HG03139 (cell line): ENCODE results near the gene C11orf52.

Experiments
- ATAC-seq: cut with Tn5 transposase; IDR thresholded peaks from one replicate; pipeline ENCODE4 v1.9.1; 2021; ENCODE audit not compliant: unreplicated experiment

Gene C11orf52

DNA sequence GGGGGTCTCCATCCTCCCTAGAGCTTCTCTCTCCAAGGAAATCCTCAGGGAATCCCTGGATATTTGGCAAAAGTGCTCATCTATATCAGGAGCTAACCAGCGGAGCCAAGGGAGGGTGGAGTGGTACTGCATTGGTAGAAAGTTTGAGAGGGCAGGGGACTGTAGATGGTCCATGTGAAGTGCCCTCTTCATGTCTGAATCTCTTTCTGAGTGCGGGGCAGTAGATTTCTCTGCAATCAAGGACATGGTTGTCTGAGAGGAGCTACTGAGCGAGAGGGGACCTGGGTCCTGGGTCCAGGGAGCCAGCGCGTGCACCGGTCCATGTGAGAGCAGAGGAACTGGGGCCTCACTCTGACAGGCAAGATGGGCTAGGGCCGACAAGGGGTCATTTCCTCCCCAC lies 19.1 kb downstream of the C11orf52 start:
- ATAC-seq = no peak

DNA sequence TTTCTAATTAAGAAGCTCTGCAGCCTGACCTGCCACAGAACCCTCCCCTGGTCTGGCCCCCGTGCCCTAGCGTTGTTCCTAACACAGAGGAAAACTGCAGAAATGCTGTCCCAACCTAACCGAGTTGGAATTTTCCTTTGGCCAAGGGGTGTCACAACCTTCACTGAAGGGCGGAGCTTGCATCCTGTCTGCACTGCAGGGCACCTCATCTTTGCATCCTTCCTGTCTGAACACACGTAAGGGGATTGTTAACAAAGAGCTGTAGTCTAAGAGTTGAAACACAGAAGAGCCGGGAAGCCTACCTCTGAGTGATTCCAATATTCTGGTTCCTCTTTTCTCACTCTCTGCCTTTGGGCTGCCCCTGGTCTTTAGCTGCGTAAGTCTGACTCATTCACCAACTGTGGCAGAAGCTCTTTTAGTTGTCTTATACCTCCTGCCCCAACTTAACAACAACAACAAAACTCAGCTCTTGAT lies 20.0 kb downstream of the C11orf52 start:
- peak; percentile 51 for ATAC-seq

DNA sequence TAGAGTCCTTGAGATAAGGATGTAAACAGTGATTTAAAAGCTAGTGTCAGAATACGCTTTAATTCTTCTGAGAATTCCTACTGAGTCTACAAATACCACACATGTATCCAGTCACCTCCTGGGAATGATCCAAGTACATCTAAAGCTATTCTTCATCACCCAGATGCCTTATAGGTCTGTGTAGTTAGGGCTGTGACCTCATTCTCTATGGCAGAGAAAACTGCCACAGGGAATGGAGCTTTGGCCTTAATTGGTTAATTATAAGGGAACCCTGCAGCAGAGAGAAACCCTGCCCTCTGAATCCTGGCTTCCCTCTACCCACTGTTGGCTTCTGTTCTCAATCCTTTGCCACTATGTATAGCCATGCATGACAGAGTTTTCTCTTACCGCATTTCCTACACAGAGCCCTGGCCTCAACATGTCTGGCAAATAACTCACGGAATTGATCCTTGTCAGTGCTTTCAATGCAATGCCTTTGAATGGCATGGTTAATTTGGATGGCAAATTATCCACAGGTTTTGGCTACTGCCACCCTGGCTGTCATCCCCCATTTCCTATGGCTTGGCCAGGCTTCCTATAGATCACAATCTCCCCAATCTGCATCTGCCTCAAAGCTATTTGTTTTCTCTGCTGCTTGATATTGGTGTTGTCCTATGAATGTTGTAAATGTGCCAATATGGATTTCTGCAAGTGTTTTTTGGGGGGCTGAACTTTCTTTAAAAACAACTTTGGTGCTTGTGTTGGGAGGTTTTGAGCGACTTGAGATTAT lies 21.3 kb downstream of the C11orf52 start:
- no peak for ATAC-seq

DNA sequence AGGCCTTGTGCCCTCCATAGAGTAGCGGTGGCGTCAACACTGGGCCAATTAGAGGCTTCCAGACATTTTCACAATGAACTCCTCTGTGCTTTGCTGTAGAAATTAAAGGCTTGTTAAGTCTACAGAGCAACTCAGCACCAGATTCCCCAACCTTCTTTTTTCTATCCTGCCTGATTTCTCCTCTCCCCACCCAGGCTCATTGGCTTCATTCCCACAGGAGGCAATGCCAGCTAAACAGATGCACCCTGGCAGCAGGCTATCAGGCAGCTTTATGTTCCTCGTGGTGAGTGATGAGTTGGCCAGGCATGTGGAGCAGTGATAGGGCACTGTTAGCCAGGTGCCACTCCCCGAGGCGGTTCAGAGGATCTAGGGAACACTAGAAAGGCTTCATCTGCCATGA lies 23.2 kb downstream of the C11orf52 start:
- ATAC-seq = no peak

DNA sequence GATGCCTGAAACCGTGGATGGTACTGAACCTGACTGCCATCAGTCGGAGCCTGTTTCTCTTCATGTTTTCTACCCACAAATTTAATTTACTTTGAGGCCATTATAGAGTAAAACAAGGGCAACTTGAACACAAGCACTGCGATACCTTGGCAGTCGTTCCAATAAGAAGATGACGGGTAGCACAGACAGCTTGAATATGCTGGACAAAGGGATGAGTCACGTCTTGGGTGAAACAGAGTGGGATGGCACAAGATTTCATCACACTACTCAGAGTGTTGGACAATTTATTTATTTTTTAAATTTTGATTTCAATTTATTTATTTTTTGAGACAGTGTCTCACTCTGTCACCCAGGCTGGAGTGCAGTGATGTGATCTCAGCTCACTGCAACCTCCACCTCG lies 24.1 kb downstream of the C11orf52 start:
- no peak for ATAC-seq

DNA sequence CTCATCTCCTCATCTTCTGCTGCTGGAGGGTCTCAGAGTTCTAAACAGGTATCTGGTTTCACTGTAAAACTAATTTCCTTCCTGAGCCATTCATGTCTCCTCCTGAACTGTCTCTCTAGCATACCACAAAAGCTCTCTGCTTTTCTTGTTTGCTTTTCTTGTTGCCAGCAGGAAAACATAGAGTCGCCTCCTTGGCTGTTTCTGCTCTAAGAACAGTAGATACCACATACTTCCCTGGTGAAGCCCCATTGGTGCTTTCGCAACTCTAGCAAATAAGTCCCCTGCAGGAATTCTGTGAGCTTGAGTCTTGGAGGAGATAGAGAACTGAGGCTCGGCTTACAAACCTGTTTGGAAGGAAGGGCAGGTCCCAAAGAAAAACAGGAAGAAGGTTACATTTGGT lies 25.4 kb downstream of the C11orf52 start:
- no peak for ATAC-seq

DNA sequence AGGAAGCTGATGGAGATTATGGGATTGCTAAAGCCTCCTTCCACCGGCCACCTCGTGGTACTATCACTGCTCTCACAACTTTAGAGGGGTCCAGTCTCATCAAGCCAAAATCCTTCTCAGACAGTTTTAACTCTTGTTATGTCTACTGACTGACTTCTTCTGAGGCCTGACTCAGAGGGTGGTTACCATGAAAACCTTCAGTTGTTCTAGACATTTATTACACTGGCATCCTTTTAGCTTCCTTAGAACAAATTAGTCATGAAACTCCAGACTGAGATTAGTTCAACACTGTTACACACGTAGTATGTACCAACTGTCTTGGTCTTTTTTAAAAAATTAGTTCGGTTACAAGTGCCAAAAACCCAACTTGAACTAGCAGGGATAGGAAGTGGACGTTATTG lies 25.9 kb downstream of the C11orf52 start:
- ATAC-seq = no peak

DNA sequence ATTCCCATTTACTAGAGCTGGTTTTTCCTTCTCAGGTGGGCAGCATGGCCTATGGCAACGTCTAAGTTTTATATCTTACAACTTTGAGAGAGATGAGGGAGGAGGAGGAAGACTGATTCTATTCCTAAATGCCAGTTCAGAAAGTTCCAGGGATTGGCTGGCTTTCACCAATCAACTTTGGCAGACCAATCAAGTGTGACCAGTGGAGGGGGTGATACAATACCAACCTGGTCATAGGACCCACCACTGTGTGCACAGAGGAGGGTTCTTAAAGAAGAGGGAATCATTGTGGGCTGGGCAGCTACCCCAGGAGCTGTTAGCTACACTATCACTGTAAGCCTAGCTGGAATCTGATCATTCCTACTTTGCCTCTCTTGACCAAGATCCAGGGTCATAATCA lies 26.5 kb downstream of the C11orf52 start:
- ATAC-seq = no peak

DNA sequence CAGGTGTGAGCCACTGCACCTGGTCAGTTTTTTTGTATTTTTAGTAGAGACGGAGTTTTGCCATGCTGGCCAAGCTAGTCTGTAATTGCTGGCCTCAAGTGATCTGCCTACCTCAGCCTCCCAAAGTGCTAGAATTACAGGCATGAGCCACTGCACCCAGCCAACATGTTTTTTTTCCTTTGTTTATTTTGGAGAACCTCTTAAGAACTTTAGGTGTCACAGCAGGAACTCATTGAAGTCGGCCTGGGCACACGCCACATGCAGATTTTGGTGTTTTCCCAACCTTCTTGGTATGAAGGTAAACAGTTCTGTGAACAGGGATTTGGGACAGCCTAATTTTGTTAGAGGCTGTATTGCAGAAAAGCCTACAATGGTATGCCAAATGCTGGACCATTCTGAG lies 27.8 kb downstream of the C11orf52 start:
- ATAC-seq = no peak

DNA sequence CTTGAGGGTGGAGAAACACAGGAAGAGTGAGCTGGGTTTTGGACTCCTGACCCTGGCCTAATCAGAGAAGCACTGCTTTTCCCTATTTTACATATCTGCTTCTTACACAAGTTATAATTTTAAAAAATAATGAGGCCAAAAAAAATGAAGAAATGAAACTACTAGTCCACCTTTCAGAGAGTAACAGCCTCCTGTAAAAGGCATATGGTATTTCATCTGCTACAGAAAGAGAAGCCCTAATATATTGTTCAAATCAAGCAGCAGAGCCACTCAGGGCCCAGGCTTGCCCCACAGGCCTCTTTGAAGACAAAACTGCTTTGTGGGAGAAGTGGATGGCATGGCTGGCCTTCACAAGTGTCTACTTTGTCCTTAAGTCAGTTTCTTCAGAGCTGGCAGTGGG lies 28.4 kb downstream of the C11orf52 start:
- ATAC-seq = no peak

DNA sequence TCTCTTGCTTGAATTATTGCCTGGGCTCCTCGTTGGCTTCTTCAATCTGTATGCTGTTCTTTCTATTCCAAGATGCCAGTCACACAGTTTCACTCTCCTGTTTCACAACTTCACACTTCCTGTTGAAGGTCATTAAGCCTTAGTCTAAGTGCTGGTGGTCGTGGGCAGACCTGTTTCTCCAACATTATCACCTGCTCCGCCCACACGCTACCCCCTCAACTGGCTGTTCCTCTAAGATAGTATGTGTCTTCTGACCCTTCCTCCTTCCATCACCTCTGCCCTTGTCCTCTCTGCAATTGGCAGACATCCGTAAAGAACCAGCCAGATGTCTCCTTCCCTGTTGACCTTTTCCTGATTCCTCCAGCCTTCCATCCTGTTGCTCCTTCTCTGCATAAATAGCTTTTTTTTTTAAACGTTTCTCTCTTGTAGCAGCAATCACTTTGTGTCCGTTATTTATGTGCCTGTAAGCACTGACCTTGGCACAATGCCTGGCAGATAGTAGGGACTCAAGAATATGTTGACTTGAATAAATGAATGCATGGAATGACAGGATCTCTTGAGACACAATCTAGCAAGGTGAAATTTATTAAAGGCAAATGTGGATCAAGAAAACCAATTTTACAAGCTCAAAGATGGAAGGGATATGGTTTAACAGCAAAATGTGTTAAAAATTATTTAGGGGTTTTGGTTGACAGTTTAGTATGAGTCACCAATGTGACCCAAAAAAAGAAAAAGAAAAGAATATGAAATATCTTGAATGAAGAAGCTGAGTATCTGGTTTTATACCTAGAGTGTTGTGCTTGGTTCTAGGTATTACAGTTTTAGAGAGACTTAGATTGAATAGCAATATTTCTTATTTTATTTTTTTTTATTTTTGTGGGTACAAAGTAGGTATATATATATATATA lies 31.1 kb downstream of the C11orf52 start:
- no peak for ATAC-seq

DNA sequence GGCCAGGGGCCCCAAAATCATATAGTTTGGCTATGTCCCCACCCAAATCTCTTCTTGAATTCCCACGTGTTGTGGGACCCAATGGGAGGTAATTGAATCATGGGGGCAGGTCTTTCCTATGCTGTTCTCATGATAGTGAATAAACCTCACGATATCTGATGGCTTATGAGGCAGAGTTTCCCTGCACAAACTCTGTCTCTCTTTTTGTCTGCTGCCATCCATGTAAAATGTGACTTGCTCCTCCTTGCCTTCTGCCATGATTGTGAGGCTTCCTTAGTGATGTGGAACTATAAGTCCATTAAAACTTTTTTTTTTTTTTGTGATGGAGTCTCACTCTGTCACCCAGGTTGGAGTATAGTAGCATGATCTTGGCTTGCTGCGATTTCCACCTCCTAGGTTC lies 32.9 kb downstream of the C11orf52 start:
- ATAC-seq = no peak

DNA sequence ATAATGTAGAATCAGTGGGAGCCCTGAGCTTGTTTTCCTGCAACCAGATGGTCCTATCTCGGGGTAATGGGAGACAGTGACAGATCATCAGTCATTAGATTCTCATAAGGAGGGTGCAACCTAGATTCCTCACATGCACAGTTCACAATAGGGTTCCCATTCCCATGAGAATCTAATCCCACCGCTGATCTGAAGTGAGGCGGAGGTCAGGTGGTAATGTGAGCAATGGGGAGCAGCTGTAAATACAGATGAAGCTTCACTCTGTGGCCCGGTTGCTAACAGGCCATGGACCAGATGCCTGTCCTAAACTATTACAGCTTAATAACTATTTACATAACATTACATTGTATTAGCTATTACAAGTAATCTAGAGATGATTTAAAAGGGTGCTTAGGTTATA lies 35.4 kb downstream of the C11orf52 start:
- ATAC-seq = no peak

DNA sequence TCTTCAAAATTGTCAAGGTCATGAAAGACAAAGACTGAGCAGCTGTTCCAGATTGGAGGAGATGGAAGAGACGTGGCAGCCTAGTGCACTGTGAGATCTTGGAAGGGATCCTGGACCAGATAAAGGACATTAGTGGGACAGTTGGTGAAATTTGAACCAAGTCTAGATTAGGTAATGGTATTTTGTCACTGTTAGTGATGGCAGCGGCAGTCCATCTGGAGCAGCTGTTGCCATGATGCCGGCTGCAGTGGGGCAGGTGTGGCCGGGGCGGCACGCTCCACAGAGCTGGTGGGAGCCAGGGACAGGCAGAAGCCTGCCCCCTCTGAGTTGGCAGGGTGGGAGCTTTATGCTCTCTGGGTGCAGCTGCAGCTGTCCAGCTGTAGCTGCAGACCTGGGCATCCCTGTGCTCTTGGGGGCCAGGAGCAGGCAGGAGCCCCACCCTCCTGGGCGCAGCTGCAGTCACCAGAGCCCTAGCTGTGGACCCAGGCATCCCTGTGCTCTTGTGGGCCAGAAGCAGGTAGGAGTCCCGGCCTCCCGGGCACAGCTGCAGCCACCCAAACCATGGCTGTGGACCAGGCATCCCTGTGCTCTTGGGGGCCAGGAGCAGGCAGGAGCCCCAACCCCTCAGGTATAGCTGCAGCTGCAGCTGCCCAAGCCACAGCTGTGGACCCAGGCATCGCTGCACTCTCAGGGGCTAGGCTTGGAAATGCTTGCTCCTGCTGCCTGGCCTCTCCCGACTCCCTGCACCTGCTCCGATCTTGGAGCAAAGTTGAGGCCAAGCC lies 39.1 kb downstream of the C11orf52 start:
- ATAC-seq = no peak

DNA sequence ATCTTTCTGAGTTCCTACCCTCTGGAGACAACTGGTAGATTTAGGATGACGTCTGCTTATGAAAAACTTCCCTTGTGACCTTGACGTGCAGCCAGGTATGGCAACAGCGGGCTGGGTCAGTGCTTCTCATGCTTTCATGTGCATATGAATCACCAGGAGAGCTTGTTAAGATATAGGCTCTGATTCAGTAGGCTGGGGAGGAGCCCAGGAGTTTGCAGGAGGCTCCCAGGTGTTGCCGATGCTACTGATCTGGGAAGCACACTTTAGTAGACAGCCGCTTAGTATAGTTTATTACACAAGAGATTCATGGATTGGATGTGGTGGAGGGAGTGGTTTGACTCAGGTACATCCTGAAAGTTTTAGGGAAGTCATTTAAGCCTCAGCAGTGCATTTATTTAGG lies 42.2 kb downstream of the C11orf52 start:
- ATAC-seq = no peak

DNA sequence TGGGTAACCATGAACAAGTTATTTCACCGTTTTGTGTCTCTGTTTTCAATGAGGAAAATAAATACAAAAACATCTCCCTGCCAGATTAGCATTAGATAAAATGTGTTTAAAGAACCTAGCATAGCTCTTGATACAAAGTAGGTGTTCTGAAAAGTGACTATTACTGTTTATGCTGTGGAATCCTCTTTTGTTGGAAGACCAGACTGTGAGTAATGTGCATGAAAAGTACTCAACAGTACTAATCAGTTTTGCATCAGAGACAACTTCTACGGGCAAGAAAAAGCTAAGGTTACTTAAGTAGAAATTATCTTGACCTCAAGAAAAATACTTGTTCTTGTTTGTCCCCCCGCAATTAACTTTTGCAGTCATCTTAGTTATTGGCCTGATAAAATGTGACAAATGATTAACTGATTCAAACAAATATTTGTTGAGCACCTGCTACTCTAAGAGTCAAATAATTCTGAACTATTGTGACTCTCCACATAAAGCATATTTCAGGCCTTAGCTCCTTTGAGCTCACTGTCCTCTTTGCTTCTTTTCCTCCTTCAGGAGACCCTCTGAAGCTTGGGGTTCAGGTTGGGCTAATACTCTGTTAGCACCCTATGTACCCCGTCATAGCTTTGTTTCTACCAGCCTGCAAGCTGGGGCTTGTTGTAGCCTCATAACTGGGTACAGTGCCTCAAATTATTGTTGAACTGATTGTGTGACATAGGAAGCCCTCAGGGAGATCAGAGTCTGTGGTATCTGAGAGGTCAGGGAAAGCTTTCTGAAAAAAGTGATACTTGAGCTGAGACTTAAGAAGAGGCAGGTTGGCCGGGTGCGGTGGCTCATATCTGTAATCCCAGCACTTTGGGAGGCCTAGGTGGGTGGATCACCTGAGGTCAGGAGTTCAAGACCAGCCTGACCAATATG lies 42.9 kb downstream of the C11orf52 start:
- ATAC-seq = no peak

DNA sequence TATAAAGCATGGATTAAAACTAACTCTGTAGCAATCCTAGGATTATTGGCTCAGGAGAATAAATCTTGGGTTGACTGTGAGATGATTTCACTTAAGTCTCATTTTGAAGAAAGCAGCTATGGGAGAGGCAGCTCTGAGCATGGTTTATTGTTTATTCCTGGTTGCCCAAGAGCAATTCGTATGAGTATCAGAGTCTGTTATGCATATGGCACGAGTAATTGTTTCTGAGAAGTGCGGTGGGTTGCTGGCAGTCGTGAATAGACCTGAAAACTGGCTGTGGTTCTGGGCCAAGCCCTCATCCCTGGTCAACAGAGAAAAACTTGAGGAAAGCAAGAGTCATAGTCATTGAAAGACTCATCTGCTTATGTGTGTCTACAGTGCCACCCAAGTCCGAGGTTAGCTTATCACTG lies 45.2 kb downstream of the C11orf52 start:
- ATAC-seq = no peak

DNA sequence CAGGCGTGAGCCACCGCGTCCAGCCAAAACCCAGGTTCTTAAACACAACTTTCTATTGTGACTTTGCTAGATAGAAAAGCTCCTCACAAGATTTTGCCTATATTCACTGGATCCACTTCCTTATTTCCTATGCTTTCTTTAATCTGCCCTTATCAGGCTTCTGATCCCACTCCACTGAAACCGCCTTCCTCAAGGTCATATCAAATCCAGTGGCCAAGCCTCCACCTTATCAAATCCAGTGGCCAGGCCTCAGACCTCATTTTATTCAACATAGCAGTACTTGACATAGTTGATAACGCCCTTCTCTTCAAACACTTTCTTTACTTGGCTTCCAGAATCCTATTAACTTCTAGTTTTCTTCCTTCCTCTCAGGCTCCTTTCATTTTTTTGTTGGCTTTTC lies 48.0 kb downstream of the C11orf52 start:
- ATAC-seq = no peak

DNA sequence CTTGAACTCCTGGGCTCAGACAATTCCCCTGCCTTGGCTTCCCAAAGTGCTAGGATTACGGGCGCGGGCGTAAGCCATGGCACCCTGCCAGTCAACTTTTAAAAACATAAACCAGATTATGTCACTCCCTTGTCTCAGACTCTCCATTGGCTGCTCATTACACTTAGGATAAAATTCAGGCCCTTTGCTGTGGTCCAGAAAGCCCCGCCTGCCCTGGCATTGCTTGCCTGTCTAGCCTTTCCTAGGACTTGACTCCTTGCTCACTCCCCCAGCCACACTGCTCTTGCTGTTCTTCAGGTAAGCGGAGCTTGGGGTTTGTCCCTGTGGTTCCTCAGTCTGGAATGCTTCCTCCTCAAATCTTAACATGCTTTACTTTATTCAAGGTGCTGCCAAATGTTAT lies 48.9 kb downstream of the C11orf52 start:
- no peak for ATAC-seq

DNA sequence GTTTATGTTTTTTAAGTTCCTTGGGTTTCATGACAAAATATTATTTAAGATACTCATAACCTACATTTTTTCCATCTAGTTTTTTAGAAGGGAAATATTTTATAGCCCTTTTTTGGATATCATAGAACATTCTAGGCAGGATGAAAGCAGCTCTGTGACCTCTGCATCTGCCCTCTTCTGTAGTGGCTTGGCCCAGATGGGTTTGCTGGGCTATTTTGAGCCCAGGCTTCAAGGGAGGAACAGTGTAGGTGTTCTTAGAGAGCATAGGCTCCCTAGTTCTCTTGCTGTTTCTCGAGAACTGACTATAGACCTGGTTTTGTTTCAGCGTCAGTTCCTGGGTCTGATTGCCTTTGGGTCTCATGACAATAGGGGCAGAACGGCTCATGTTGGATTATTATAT lies 50.6 kb downstream of the C11orf52 start:
- no peak for ATAC-seq
